HepG2 (cell line): ENCODE results near the gene TRAF4. TPM values are rescaled to one million over a fixed set of nuclear protein-coding genes. Genes with fewer than 3 reads are reported as not detected.

Experiments
- ATAC-seq: fragments of 200-7000 bp; cut with Tn5 transposase; 3 replicates; pipeline ENCODE4 v1.9.1; 2020; ENCODE audit warnings: mild to moderate bottlenecking, moderate library complexity
- BruUV-seq: library from RNA; stranded (reverse); fragments of 400-500 nt; replicated peaks from 2 replicates; lab custom pipeline; 2021; lab: Mats Ljungman, UMichigan
- CTCF ChIA-PET: fragments of 300-600 bp; formaldehyde crosslinking; extraction: SDS; loops from one replicate; lab custom pipeline; 2021; ENCODE audit warnings: low total read pairs, inconsistent platforms, low intra/inter-chr PET ratio; lab: Yijun Ruan, JAX
- POLR2A ChIA-PET: fragments of 350-600 bp; sonication (Branson Sonifier 250); formaldehyde crosslinking; loops from one replicate; lab custom pipeline; 2020; ENCODE audit warnings: antibody characterized with exemption, inconsistent platforms; lab: Yijun Ruan, JAX
- DNase-seq: peaks from one replicate; pipeline ENCODE4 v3.0.0-alpha.2; 2015; ENCODE audit warnings: low spot score
- FAIRE-seq: peaks from 3 replicates; lab custom pipeline; 2011; peaks lifted over from hg19 to GRCh38; lab: Jason Lieb, UNC
- H2AFZ ChIP-seq: one replicate; pipeline ENCODE4 v1.6.1; 2011; ENCODE audit warnings: low read length, inconsistent platforms
- H3K27ac ChIP-seq: fragments of 300-600 bp; 3 replicates; pipeline ENCODE4 v1.8.0; 2011; ENCODE audit warnings: mixed run types, mild to moderate bottlenecking, mixed read lengths, low read length, inconsistent platforms; ENCODE audit not compliant: insufficient read depth; ENCODE audit errors: extremely low read length
- H3K27me3 ChIP-seq, 2 experiments: fragments of 200-600 bp in 1 of 2; 2 replicates in 1 of 2; 3 replicates in 1 of 2; pipeline versions ENCODE4 v1.6.0 to v1.8.0; 2011; ENCODE audit warnings: low read length in 2 of 2, mild to moderate bottlenecking in 2 of 2, moderate library complexity in 2 of 2, inconsistent platforms in 1 of 2; ENCODE audit not compliant: insufficient read depth in 2 of 2, control insufficient read depth in 1 of 2
- H3K36me3 ChIP-seq, 2 experiments: fragments of 200-600 bp in 1 of 2; replicated peaks in 1 of 2; 2 replicates in 1 of 2; 3 replicates in 1 of 2; pipeline versions ENCODE4 v1.5.1 to v1.8.0; 2011; ENCODE audit warnings: low read length in 2 of 2, inconsistent platforms in 1 of 2; ENCODE audit not compliant: insufficient read depth in 2 of 2, control insufficient read depth in 1 of 2
- H3K4me1 ChIP-seq: 2 replicates; pipeline ENCODE4 v1.5.1; 2012; ENCODE audit warnings: low read length, inconsistent platforms; ENCODE audit not compliant: insufficient read depth
- H3K4me2 ChIP-seq: 2 replicates; pipeline ENCODE4 v1.6.0; 2011; ENCODE audit warnings: low read depth, low read length, inconsistent platforms
- H3K4me3 ChIP-seq, 3 experiments: fragments of 200-600 bp in 1 of 3; sonication (generic), shearing (Covaris generic) in 1 of 3; replicated peaks in 1 of 3; 2 replicates each; pipeline ENCODE4 v1.5.1; 2011 to 2016; ENCODE audit warnings: low read length in 3 of 3, inconsistent platforms in 2 of 3, low read depth in 2 of 3, mild to moderate bottlenecking in 2 of 3, control low read depth in 1 of 3, mixed read lengths in 1 of 3; ENCODE audit not compliant: insufficient read depth in 1 of 3
- H3K79me2 ChIP-seq: one replicate; pipeline ENCODE4 v1.6.1; 2011; ENCODE audit warnings: low read length, inconsistent platforms; ENCODE audit not compliant: insufficient read depth
- H3K9ac ChIP-seq: 2 replicates; pipeline ENCODE4 v1.6.0; 2011; ENCODE audit warnings: mild to moderate bottlenecking, low read depth, low read length, inconsistent platforms; ENCODE audit not compliant: insufficient read depth
- H3K9me3 ChIP-seq: 2 replicates; pipeline ENCODE4 v1.5.1; 2012; ENCODE audit warnings: mild to moderate bottlenecking, low read length
- H4K20me1 ChIP-seq: 2 replicates; pipeline ENCODE4 v1.6.0; 2011; ENCODE audit warnings: inconsistent platforms, mild to moderate bottlenecking, low read length, moderate library complexity; ENCODE audit not compliant: insufficient read depth
- BCL6 ChIP-seq: IDR thresholded peaks from 2 replicates; pipeline ENCODE4 v1.6.1; 2016; ENCODE audit warnings: missing genetic modification reagents, missing compliant biosample characterization
- JUN ChIP-seq: sonication (generic); formaldehyde crosslinking; IDR thresholded peaks from 2 replicates; pipeline ENCODE4 v1.4.0; 2020; ENCODE audit warnings: mild to moderate bottlenecking, missing genetic modification reagents
- KLF13 ChIP-seq: sonication (generic); formaldehyde crosslinking; IDR thresholded peaks from 2 replicates; pipeline ENCODE4 v1.4.0; 2020; ENCODE audit warnings: mild to moderate bottlenecking, missing genetic modification reagents
- SP1 ChIP-seq, 2 experiments: fragments of 450-650 bp in 1 of 2; sonication (generic) in 1 of 2; formaldehyde crosslinking in 1 of 2; IDR thresholded peaks; 2 replicates each; pipeline versions ENCODE4 v1.4.0 to v1.6.1; 2016 to 2020; ENCODE audit warnings: missing genetic modification reagents in 1 of 2
- ZNF792 ChIP-seq: IDR thresholded peaks from 2 replicates; pipeline ENCODE4 v1.6.1; 2016
- WGBS: methylation state at CpG from one replicate; pipeline ENCODE4 v1.1.6; 2017; ENCODE audit warnings: low lambda C conversion rate; 5-methylcytosine and 5-hydroxymethylcytosine counted together
- in situ Hi-C: cut with HindIII; loops from 2 replicates; pipeline ENCODE4 v1.10.0; 2017; ENCODE audit warnings: low pct_unique_long_range_greater_than_20kb; ENCODE audit not compliant: extremely low pct_ligation_motif_present
- intact Hi-C: fragments of 100-400 bp; cut with micrococcal nuclease; formaldehyde crosslinking; loops from one replicate; pipeline ENCODE4 v1.10.0; 2022; ENCODE audit not compliant: unreplicated experiment
- polyA plus RNA-seq, 8 experiments: library from polyadenylated mRNA; depleted of rRNA in 3 of 8; stranded (reverse) in 7 of 8; unstranded in 1 of 8; fragments of >200 nt; fragmentation: Illumina TruSeq in 4 of 8; extraction: Trizol in 4 of 8; gene quantifications; 2 replicates each; pipeline versions ENCODE4 v1.2.1 to v1.2.3, GENCODE V29; 2011 to 2016; ENCODE audit warnings: low read depth in 4 of 8, missing spikeins in 1 of 8, mixed read lengths in 1 of 8; ENCODE audit not compliant: insufficient read depth in 1 of 8
- total RNA-seq, 5 experiments: library from RNA; depleted of rRNA; stranded (reverse); fragments of >200 nt; fragmentation: Illumina TruSeq; extraction: Trizol; gene quantifications; 2 replicates each; pipeline ENCODE4 v1.2.3, GENCODE V29; 2016; ENCODE audit warnings: low read depth in 1 of 5
- TF ChIP-seq, protein P1 (sequence below): sonication (generic); formaldehyde crosslinking; IDR thresholded peaks from 2 replicates; pipeline ENCODE4 v1.5.0; 2020; ENCODE audit warnings: mild to moderate bottlenecking, missing genetic modification reagents
- TF ChIP-seq, protein P2 (sequence below): sonication (generic); formaldehyde crosslinking; IDR thresholded peaks from 2 replicates; pipeline ENCODE4 v1.9.0; 2021; ENCODE audit warnings: missing genetic modification reagents, mild to moderate bottlenecking, borderline replicate concordance
- TF ChIP-seq, protein P3 (sequence below): sonication (generic); formaldehyde crosslinking; IDR thresholded peaks from 2 replicates; pipeline ENCODE4 v1.4.0; 2020; ENCODE audit warnings: mild to moderate bottlenecking, low read depth, missing genetic modification reagents
- TF ChIP-seq, protein P4 (sequence below): sonication (generic); formaldehyde crosslinking; IDR thresholded peaks from 2 replicates; pipeline ENCODE4 v1.4.0; 2020; ENCODE audit warnings: missing genetic modification reagents, borderline replicate concordance

TRAF4 gene
- total and polyA plus RNA-seq, 2 of the 13 experiments (the other 11 are each of a cell fraction or from before 2014, with no cell fraction given) = 86.0 to 89.9 TPM

- H3K36me3 ChIP-seq = peaks cover 24 to 34% of the 10 kb centered on the region in 2 experiments
- in situ Hi-C loops = no loop called here
These were observed 12.4 kb downstream of the TRAF4 start for GRCh38 chr17:28756049-28756804.

More at GRCh38 chr17:28756049-28756804, 12.4 kb downstream of the TRAF4 start:
- Histone ChIP-seq H4K20me1 (no peaks in the 10 kb centered on the region), H3K9me3 (no peaks in the 10 kb centered on the region), H3K9ac (no peak overlapping the region), H2AFZ (no peak overlapping the region), H3K4me2 (no peak overlapping the region), H3K4me1 (no peaks in the 10 kb centered on the region), H3K79me2 (no peaks in the 10 kb centered on the region), H3K27me3 (no peaks in the 10 kb centered on the region), H3K4me3 (no peak overlapping the region), H3K27ac (no peak overlapping the region)
- TF ChIP-seq, protein P1, sequence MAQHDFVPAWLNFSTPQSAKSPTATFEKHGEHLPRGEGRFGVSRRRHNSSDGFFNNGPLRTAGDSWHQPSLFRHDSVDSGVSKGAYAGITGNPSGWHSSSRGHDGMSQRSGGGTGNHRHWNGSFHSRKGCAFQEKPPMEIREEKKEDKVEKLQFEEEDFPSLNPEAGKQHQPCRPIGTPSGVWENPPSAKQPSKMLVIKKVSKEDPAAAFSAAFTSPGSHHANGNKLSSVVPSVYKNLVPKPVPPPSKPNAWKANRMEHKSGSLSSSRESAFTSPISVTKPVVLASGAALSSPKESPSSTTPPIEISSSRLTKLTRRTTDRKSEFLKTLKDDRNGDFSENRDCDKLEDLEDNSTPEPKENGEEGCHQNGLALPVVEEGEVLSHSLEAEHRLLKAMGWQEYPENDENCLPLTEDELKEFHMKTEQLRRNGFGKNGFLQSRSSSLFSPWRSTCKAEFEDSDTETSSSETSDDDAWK (CRISPR knock-in tag) = no peak
- TF ChIP-seq, protein P2, sequence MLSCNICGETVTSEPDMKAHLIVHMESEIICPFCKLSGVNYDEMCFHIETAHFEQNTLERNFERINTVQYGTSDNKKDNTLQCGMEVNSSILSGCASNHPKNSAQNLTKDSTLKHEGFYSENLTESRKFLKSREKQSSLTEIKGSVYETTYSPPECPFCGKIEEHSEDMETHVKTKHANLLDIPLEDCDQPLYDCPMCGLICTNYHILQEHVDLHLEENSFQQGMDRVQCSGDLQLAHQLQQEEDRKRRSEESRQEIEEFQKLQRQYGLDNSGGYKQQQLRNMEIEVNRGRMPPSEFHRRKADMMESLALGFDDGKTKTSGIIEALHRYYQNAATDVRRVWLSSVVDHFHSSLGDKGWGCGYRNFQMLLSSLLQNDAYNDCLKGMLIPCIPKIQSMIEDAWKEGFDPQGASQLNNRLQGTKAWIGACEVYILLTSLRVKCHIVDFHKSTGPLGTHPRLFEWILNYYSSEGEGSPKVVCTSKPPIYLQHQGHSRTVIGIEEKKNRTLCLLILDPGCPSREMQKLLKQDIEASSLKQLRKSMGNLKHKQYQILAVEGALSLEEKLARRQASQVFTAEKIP = no peak
- TF ChIP-seq SP1 (IDR thresholded peaks at IDR 0.05) = no peak
- no peak for TF ChIP-seq SP1 (CRISPR knock-in tag; IDR thresholded peaks at IDR 0.05)
- TF ChIP-seq JUN (CRISPR knock-in tag) = no peak
- no peak for TF ChIP-seq ZNF792
- TF ChIP-seq KLF13 (CRISPR knock-in tag) = no peak
- TF ChIP-seq BCL6 (CRISPR knock-in tag) = no peak
- TF ChIP-seq, protein P3, sequence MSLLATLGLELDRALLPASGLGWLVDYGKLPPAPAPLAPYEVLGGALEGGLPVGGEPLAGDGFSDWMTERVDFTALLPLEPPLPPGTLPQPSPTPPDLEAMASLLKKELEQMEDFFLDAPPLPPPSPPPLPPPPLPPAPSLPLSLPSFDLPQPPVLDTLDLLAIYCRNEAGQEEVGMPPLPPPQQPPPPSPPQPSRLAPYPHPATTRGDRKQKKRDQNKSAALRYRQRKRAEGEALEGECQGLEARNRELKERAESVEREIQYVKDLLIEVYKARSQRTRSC (CRISPR knock-in tag) = no peak
- TF ChIP-seq, protein P4, sequence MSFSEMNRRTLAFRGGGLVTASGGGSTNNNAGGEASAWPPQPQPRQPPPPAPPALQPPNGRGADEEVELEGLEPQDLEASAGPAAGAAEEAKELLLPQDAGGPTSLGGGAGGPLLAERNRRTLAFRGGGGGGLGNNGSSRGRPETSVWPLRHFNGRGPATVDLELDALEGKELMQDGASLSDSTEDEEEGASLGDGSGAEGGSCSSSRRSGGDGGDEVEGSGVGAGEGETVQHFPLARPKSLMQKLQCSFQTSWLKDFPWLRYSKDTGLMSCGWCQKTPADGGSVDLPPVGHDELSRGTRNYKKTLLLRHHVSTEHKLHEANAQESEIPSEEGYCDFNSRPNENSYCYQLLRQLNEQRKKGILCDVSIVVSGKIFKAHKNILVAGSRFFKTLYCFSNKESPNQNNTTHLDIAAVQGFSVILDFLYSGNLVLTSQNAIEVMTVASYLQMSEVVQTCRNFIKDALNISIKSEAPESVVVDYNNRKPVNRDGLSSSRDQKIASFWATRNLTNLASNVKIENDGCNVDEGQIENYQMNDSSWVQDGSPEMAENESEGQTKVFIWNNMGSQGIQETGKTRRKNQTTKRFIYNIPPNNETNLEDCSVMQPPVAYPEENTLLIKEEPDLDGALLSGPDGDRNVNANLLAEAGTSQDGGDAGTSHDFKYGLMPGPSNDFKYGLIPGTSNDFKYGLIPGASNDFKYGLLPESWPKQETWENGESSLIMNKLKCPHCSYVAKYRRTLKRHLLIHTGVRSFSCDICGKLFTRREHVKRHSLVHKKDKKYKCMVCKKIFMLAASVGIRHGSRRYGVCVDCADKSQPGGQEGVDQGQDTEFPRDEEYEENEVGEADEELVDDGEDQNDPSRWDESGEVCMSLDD (CRISPR knock-in tag) = no peak
- BruUV-seq = no TSS peak
- intact Hi-C loops = no loop called here
- POLR2A ChIA-PET = interaction anchor here (0.7 kb wide), 1 partner anchor 89 kb away, joined by 3 read pairs; no protein-coding TSS in a partner anchor
- peak; percentile 3; the same call in 2 of the 3 replicates for ATAC-seq
- CTCF ChIA-PET = no interaction called here
- WGBS = 97% methylated on average over 5 of the region's 5 CpGs
- no peak for FAIRE-seq
- no peak for DNase-seq
